ENCODE results near the gene BCAR3.

The BCAR3 gene

DNA sequence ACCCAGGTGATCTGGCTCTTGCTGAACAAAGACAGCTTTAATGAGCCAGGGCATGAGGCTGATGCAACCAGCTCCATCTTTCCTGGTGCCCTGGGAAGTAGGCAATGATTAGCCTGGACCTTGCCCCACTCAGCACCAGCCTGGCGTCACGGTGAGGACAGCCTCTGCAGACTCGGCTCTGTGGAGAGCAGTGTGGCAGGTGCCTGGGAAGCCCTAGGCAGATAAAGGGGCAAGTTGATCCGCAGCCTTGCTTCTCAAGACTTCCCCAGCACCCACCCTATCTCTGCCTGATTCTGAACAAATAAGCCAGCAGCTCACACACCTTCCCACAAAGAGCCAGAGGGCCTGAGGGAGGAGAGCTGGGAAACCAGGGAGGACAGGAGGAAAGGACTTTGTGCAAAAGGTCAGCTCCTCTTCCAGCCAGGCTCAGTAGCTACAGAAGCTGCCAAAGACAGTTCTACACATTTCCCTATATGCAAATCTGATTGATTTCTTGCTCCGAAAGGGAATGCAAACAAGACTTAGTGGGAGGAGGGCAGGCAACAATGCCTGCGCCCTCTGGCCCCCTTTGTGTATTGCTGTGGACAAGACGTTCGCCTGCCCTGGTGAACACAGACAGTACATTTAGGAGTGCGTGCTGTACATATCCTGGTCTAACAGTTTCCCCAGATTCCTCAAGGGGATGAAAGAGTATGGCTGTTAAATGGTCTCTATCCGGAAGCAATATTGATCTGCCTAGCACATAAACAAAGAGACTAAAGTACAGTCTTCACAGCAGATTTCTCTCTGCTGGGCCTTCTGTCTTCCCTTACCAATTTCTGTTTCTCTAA is 63.8 kb downstream of the BCAR3 start:
- Histone ChIP-seq H3K27me3 (ENCODE audit: low read length) (no peaks in the 10 kb centered on the region), H3K79me2 (ENCODE audit: insufficient read depth, low read length) (no peaks in the 10 kb centered on the region), H4K20me1 (ENCODE audit: low read depth, low read length) (no peaks in the 10 kb centered on the region), H3F3A (ENCODE audit: insufficient read depth) (no peaks in the 10 kb centered on the region), H2AFZ (ENCODE audit: low read depth, low read length, severe bottlenecking) (no peak overlapping the region), H3K4me2 (ENCODE audit: low read depth, low read length, poor library complexity, severe bottlenecking) (no peak overlapping the region), H3K4me3 (ENCODE audit: insufficient read depth, low read length, poor library complexity, severe bottlenecking) (no peak overlapping the region), H3K9ac (ENCODE audit: low read length) (no peak overlapping the region), H3K9me3 (ENCODE audit: insufficient read depth, low read length) (no peaks in the 10 kb centered on the region), H3K9me2 (replicated peaks; ENCODE audit: insufficient read depth, low read length) (no peaks in the 10 kb centered on the region), H3K27ac (ENCODE audit: low read depth, low read length) (no peak overlapping the region), H3K36me3 (ENCODE audit: low read length) (no peaks in the 10 kb centered on the region)
- no peak for TF ChIP-seq EZH2phosphoT487 (conservative IDR thresholded peaks at IDR 0.05; ENCODE audit: low read length)
- no peak for TF ChIP-seq CTCF (IDR thresholded peaks at IDR 0.05; ENCODE audit: insufficient read depth, low read length, poor library complexity, severe bottlenecking)

DNA sequence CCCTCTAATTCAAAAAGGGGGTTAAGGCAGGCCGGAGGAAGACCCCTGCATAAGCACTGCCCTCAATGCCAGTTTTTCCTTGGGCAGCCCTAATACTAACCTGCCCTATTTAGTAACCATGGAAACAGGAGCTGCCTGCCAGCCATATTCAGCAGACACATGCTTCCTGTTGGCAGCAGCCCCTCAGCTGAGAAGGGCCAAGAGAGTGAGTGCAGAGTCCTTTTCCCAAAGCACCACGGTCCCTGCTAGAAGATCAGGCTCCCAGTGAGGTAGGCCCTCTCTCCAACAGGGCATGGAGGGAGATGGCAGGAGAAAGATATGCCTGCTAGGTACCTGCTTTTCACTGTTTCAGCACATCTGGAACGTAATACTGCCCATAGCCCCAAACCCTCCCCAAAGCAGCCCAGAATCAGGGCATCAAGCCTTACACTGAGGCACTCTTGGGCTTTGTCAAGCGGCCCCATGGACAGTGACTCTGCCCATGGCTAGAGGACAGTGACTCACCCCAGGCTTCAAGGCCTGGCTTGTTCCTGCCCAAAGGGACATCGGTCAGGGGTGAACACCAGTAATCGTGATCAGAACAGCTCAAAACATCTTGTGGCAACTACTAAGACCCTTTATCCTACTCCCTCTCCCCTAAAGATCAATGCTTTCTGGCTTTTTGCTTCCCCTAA is 64.5 kb downstream of the BCAR3 start:
- Histone ChIP-seq H3K9ac (ENCODE audit: low read length) (no peak overlapping the region), H3K27me3 (ENCODE audit: low read length) (no peaks in the 10 kb centered on the region), H3F3A (ENCODE audit: insufficient read depth) (no peaks in the 10 kb centered on the region), H3K4me3 (ENCODE audit: insufficient read depth, low read length, poor library complexity, severe bottlenecking) (no peak overlapping the region), H3K79me2 (ENCODE audit: insufficient read depth, low read length) (no peaks in the 10 kb centered on the region), H3K27ac (ENCODE audit: low read depth, low read length) (no peak overlapping the region), H2AFZ (ENCODE audit: low read depth, low read length, severe bottlenecking) (no peak overlapping the region), H3K9me3 (ENCODE audit: insufficient read depth, low read length) (no peaks in the 10 kb centered on the region), H3K36me3 (ENCODE audit: low read length) (no peaks in the 10 kb centered on the region), H3K4me2 (ENCODE audit: low read depth, low read length, poor library complexity, severe bottlenecking) (no peak overlapping the region), H3K9me2 (replicated peaks; ENCODE audit: insufficient read depth, low read length) (no peaks in the 10 kb centered on the region), H4K20me1 (ENCODE audit: low read depth, low read length) (no peaks in the 10 kb centered on the region)
- no peak for TF ChIP-seq EZH2phosphoT487 (conservative IDR thresholded peaks at IDR 0.05; ENCODE audit: low read length)
- no peak for TF ChIP-seq CTCF (IDR thresholded peaks at IDR 0.05; ENCODE audit: insufficient read depth, low read length, poor library complexity, severe bottlenecking)

DNA sequence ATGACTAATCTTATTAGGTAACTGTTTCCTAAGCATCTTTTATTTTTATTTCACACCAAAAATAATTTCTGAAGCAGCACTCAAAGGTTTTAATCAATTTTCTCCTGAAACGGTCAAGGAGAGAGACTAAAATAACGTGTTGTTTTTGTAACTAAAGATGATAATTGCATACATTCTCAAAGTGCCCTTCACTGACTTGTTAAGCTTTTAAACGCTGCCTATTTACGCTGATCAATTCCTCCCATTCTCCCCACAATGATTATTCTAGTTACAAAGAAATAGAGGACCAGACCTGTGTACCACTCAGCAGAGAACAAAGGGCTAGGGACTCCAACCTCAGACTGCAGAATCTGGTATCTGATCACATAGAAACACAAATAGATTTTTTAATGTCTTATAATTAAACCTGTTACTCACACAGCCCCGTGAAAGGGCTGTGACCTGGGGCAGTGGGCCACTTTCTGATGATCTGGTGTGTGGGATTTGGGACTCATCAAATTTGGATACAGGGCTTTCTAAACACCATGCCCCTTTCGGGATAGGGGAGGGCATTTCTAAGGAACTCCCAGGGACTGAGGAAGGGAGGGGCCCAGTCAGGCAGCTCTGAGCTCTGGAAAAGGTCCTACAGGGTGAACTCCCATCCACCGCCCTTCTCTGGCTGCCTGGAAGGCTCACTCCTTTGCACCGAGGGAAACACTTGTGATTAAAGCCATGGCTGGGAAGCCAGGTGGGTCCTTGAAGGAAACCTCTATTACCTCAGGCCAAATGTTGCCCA is 65.2 kb downstream of the BCAR3 start:
- Histone ChIP-seq H3K9me2 (replicated peaks; ENCODE audit: insufficient read depth, low read length) (no peaks in the 10 kb centered on the region), H3F3A (ENCODE audit: insufficient read depth) (no peaks in the 10 kb centered on the region), H3K4me2 (ENCODE audit: low read depth, low read length, poor library complexity, severe bottlenecking) (no peak overlapping the region), H3K79me2 (ENCODE audit: insufficient read depth, low read length) (no peaks in the 10 kb centered on the region), H2AFZ (ENCODE audit: low read depth, low read length, severe bottlenecking) (no peak overlapping the region), H3K27ac (ENCODE audit: low read depth, low read length) (no peak overlapping the region), H3K36me3 (ENCODE audit: low read length) (no peaks in the 10 kb centered on the region), H3K27me3 (ENCODE audit: low read length) (no peaks in the 10 kb centered on the region), H3K9me3 (ENCODE audit: insufficient read depth, low read length) (no peaks in the 10 kb centered on the region), H3K4me3 (ENCODE audit: insufficient read depth, low read length, poor library complexity, severe bottlenecking) (no peak overlapping the region), H3K9ac (ENCODE audit: low read length) (no peak overlapping the region), H4K20me1 (ENCODE audit: low read depth, low read length) (no peaks in the 10 kb centered on the region)
- no peak for TF ChIP-seq CTCF (IDR thresholded peaks at IDR 0.05; ENCODE audit: insufficient read depth, low read length, poor library complexity, severe bottlenecking)
- TF ChIP-seq EZH2phosphoT487 (conservative IDR thresholded peaks at IDR 0.05; ENCODE audit: low read length): no peak

All from SU-DHL-6 (cell line).